KG1 (cell line): ENCODE data around the gene AP1M1.

Source experiments
- DNase-seq: peaks from one replicate; lab custom pipeline; 2025; lab: John Stamatoyannopoulos, UW

AP1M1 gene

DNA sequence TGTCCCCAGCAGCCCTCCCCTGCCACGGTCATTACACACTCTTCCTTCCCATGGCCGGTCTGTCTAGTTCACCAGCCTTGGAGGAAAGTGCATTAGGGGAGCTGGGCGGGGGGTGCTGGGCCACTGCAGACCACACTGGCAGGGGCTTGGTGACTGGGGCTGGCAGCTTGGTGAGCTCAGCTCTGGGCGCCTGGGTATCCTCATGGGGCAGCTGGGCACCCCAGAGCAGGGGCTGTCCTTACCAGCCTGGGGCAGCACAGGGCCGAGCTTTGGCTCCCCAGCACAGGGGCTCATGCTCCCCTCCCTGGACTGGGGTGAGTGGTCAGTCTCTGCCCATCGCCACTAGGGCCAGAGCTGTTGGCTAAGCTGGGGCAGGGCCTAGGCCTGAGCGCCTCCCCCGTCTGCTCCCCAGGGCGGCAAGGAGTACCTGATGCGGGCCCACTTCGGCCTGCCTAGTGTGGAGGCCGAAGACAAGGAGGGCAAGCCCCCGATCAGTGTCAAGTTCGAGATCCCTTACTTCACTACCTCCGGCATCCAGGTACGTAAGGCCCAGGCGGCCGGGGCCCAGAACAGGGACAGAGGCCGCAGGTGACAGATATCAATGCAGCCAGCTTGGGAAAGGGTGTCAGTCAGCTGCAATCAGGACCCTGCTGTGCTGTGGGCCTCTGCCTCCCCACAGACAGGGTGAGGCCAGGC is 35.5 kb downstream of the AP1M1 start:
- no peak for DNase-seq

DNA sequence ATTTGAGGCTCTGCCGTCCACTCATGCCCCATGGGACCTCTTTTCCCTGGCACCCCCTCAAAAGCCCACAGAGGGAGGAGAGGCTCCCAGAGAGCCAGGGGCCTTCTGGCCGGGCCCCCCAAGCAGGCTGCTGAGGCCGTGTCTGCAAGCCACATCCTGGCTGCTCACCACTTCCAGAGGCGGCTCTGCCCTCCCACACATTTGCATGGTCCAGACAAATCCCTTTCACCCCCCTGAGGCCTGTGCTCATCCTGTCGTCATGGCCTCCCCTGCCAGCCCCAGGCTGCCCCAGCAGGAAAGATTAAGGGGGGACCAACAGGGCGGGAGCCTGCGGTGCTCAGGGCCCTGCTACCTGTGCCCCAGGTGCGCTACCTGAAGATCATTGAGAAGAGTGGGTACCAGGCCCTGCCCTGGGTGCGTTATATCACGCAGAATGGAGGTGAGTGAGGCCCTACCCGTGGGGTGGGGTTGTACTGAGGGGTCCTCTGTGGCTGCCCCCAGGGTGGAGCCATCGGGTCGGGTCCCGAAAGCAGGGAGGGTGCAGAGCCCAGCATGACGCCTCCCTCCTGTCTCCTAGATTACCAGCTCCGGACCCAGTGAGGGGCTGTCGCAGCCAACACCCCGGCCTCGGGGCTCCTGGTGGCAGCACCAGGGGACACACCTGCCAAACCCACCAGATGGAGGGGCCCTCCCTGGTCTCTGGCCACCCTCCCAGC is 36.3 kb downstream of the AP1M1 start:
- DNase-seq: no peak

DNA sequence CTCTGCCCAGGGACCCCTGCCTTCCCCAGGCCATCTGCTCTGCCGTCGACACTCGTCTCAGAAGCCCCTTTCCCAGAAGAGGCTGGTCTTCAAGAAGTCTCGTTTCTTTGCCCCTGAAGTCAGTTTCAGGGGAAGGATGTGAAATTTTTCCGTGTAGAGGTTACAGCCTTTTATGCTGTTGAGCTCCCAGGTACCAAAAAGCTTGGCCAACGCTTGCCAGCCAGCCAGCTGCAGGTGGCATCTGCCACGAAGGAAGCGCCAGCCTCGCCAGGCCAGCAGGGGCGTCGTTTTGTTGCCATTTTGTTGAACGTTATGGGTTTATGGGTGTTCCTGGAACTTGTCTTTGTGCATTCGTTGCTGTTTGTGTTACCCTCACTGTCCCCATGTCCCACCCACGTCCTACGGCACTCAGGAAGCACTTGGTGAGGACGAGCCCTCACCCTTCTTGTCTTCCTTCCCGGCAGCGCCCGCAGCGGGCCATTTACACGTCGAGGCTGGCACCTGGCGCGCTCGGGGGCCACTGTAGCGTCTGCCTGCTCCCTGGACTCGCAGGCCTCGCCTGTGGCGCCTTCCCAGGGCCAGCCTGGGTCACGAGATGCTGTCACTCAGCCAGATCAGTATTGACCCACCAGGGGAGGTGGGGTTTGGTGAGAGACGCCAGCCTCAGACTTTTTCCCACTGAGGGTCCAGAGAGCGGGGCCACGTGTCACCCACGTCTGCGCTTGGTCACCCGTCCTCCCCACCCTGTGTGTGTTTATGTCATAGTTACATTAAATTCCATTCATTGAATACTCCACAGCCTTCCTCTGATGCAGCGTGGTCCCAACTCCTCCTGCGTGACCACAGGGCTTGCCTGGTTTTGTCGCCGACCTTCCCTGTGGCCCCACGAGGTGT is 37.1 kb downstream of the AP1M1 start:
- DNase-seq: no peak

GRCh38 chr19:16235811-16236652 is 38.3 kb downstream of the AP1M1 start:
- DNase-seq: no peak

DNA sequence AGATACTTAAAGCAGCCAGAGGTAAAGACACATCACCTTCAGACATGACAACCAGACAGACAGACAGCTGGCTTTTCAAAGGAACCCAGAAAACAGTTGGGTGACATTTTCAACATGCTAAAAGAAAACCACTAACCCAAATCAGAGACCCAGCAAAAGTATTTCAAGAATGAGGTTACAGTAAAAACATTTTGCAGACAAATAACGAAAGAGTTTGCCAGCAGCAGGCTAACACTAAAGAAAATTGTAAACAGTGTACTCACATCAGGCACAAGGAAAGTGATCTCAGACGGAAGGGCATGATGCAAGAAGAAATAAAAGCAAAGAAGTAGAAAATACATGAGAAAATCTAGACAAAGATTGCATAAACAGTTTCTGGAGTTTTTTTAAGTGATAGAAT is 46.4 kb downstream of the AP1M1 start:
- DNase-seq: no peak

GRCh38 chr19:16247353-16248182 is 49.9 kb downstream of the AP1M1 start:
- peak; percentile 73 for DNase-seq

DNA sequence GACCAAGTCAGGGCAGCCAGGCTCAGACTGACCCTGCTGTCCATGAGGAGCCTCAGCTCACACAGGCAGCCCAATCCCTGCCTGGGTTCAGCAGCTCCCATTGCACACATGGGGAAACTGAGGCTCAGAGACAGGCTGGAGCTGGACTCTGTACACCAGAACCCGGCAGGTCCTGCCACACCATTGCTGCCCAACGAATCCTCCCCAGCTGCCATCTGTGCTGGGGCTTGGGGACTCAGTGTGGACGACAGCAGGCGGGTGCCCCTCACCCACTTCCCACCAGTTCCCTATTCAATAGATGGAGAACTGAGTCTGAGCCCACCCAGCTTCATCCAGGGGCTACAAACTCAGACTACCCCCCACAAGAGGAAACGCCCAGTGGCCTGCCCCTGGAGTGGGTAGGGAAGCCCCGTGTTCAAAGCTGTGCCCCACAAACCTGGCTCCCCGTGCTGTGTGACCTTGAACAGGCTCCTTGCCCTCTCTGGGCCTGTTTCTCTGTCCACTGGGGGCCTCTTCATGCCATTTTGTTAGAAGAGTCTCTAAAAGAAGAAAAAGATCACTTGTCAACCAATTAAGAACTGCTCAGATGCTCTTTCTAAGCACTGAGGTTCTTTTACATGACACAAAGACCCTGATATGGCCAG is 50.8 kb downstream of the AP1M1 start:
- DNase-seq: no peak

- DNase-seq: no peak
These were observed 52.2 kb downstream of the AP1M1 start for GRCh38 chr19:16249826-16250404.

GRCh38 chr19:16252459-16253205 is 54.9 kb downstream of the AP1M1 start:
- no peak for DNase-seq

DNA sequence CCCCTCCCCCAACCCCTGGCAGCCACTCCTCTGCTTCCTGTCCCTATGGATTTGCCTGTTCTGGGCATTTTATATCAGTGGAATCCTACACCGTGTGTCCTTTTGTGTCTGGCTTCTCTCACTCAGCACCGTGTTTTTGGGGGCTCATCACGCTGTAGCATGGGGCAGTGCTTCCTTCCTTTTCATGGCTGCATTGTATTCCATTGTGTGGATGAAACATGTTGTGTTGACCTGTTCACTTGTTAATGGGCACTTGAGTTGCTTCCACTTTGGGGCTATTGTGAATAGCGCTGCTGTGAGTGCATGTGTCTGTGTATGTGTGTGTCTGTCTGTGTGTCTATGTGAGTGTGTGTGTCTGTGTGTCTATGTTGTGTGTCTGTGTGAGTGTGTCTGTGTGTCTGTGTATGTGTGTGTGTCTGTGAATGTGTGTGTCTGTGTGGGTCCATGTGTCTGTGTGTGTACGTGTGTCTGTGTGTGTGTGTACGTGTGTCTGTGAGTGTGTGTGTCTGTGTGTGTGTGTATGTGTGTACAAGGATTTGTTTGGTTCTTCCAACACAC is 57.2 kb downstream of the AP1M1 start:
- no peak for DNase-seq

- DNase-seq: no peak
These were observed 59.8 kb downstream of the AP1M1 start for GRCh38 chr19:16257509-16258002.

DNA sequence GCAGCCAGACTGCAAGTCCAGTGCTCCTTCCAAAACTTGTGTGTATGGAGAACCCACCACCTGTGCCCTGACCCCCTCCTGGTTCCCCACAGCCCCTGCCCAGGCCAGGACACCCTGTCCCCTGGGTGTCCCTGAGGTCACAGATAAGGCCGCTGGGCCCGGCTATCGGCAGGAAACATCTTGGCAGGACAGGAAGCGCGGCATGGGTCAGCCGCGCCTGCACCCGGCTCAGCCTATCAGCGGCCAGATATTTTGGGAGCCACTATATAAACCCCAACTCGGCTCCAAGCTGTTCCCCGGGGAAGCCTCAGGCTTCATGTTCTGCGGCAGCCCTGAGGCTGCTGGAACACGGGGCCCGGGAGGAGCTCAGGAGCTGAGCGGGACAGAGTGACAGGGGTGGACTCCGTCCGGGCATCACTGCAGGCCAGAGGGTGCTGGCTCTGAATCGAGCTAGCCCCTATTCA is 60.8 kb downstream of the AP1M1 start:
- DNase-seq: no peak

- no peak for DNase-seq
These were observed 61.9 kb downstream of the AP1M1 start for GRCh38 chr19:16259385-16260159.

DNA sequence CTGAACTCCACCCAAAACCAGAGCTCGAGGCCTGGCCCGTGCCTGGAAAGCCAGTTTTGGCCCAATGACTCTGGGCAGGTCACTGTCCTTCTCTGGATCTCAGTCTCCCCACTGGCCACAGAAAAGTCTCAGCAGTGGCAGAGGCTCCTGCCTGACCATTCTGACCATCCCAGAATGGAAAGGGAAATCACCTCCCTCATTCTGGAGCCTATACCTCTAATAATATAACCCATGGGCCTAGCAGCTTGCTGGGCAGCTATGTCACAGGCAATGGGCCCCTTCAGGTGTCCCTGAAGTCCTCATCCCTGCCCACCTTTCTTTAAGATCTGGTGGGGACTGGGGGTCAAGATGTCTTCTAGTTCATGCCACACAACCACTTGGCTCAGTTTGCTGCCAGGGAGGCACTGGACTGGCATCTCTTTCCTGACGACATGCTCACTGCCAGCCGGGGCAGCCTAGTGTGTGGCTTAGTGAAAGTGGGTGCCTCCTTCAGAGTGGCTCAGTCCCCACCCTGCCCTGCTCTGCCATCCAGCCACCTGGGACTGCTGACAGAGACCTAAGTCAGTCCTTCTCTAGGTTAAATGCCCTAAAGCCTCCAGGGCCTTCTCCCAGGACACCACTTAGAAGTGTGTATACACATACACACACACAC is 62.6 kb downstream of the AP1M1 start:
- no peak for DNase-seq

DNA sequence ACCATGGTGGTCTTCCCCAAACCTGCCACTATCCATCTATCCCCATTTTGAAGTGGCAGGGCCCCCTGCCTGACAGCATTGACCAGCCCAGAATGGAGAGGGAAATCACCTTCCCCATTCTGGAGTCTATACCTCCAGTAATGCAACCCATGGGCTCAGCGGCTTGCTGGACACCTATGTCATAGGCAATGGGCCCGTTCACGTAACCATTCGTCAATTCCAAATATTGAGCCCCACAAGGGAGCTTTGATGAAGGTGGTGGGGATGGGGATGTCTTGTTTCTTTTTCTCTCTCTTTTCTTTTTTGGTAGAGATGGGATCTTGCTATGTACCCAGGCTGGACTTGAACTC is 63.1 kb downstream of the AP1M1 start:
- no peak for DNase-seq

DNA sequence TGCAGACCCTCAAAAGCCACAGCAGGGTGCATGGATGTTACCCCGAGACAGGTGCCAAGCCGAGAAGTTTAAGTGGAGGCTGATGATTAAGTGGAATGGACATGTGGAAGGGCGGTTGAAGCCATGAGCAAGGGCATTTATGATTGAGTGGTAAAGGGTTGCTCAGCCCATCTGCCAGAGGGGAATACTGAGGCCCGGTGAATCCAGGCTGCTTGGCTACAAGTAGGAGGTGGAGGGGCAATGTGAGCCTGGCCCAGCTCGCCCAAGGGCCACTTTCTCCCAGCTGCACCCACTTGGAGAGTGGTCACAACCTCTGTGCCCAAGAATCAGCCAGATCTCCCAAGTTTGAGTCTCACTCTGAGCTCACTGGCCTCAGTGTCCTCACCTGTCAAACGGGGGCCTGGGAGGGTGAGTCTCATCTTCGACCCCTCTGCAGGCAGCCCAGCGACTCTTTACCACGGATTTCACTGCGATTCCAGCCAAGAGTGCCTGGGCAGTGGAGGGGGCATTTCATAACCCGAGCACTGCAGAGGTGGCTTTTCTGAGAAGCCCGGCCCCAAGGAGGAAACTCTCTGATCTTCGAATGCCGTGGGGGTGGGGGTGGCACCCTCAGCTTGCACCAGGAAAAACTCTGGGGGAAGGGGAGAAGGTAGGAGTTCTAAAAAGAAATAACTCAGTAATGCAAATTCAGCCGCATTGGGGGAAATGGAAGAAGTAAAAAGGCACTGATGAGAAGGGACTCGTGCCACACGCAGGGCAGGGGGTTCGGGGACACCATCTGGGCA is 64.1 kb downstream of the AP1M1 start:
- DNase-seq: no peak

GRCh38 chr19:16262618-16263017 is 64.9 kb downstream of the AP1M1 start:
- DNase-seq: no peak
